Astrocyte of the cerebellum (primary cell): ENCODE data around the gene WDR18.

Experiments
- DNase-seq: peaks from one replicate; pipeline ENCODE4 v3.0.0-alpha.2; 2011; ENCODE audit warnings: low read depth
- H3K4me3 ChIP-seq: 2 replicates; pipeline ENCODE4 v1.5.1; 2011; ENCODE audit warnings: mild to moderate bottlenecking, low read depth, low read length, moderate library complexity
- CTCF ChIP-seq: IDR thresholded peaks from 2 replicates; pipeline ENCODE4 v1.5.1; 2012; ENCODE audit warnings: low read length, low read depth, moderate library complexity, mild to moderate bottlenecking; ENCODE audit errors: missing control alignments
- in situ Hi-C: cut with HindIII; loops from 2 replicates; pipeline ENCODE4 v1.10.0; 2017; ENCODE audit warnings: low sequenced_read_pairs

WDR18 gene

GRCh38 chr19:939922-940321, 44.2 kb upstream of the WDR18 start:
- TF ChIP-seq CTCF: no peak
- no peak for DNase-seq
- in situ Hi-C loops: no loop called here
- H3K4me3 ChIP-seq: no peak overlapping the region

- no peak overlapping the region for H3K4me3 ChIP-seq
- no peak for TF ChIP-seq CTCF
- no peak for DNase-seq
- in situ Hi-C loops: no loop called here
Measured at GRCh38 chr19:940591-941291, 43.4 kb upstream of the WDR18 start.

GRCh38 chr19:941292-942132, 42.6 kb upstream of the WDR18 start:
- in situ Hi-C loops: no loop called here

GRCh38 chr19:942133-942645, 42.0 kb upstream of the WDR18 start:
- DNase-seq: no peak
- in situ Hi-C loops: no loop called here
- TF ChIP-seq CTCF: no peak
- H3K4me3 ChIP-seq: no peak overlapping the region

More at GRCh38 chr19:941292-942132, 42.6 kb upstream of the WDR18 start:
- DNase-seq: no peak
- no peak overlapping the region for H3K4me3 ChIP-seq
- no peak for TF ChIP-seq CTCF

DNA sequence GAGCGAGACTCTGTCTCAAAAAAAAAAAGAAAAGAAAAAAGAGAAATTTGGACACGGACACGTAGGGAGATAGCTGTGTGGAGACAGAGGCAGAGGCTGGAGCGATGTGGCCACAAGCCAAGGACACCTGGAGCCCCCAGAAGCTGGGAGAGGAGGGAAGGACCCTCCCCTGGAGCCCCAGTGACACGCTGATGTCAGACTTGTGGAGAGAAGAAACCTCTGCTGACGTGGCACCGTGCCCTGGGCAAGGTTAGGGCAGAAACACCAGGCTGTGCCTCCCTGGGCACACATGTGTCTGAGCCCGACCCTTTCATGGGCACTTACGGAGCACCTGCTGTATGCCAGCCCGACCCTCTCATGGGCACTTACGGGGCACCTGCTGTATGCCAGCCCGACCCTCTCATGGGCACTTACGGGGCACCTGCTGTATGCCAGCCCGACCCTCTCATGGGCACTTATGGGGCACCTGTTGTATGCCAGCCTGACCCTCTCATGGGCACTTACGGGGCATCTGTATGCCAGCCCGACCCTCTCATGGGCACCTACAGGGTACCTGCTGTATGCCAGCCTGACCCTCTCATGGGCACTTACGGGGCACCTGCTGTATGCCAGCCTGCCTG, 40.5 kb upstream of the WDR18 start:
- in situ Hi-C loops: no loop called here
- no peak overlapping the region for H3K4me3 ChIP-seq
- no peak for TF ChIP-seq CTCF
- DNase-seq: no peak

- in situ Hi-C loops: no loop called here
- no peak overlapping the region for H3K4me3 ChIP-seq
- DNase-seq: no peak
- TF ChIP-seq CTCF: no peak
Measured at GRCh38 chr19:944171-944567, 40.0 kb upstream of the WDR18 start.
